Endothelial cell of umbilical vein (primary cell): ENCODE data around the gene PRKCQ.
"Not testable (repeated sequence)": the region's sequence is repeated elsewhere in the genome, so short reads cannot be mapped to it uniquely, and the experiment has no call there.

ENCODE experiments used
- JUN ChIP-seq: IDR thresholded peaks from 2 replicates; pipeline ENCODE4 v1.6.1; 2011; ENCODE audit warnings: borderline replicate concordance, low read depth; ENCODE audit not compliant: insufficient read length, insufficient read depth
- POLR2AphosphoS5 ChIP-seq: IDR thresholded peaks from 2 replicates; pipeline ENCODE4 v1.6.1; 2012; ENCODE audit warnings: low read depth, mild to moderate bottlenecking, control low read depth, low read length, moderate library complexity; ENCODE audit not compliant: insufficient read depth
- TF ChIP-seq, protein P1 (sequence below), 2 donors: IDR thresholded peaks; 1 replicate in 1 of 2; 2 replicates in 1 of 2; pipeline ENCODE4 v1.5.1; 2011; ENCODE audit warnings: low read length in 2 of 2, mild to moderate bottlenecking in 2 of 2, moderate library complexity in 2 of 2, control low read depth in 1 of 2, inconsistent platforms in 1 of 2, low read depth in 1 of 2; ENCODE audit not compliant: insufficient read depth in 1 of 2; ENCODE audit errors: extremely low read depth in 1 of 2
- TF ChIP-seq, protein P2 (sequence below): IDR thresholded peaks from 2 replicates; pipeline ENCODE4 v1.6.1; 2011; ENCODE audit not compliant: insufficient read depth, insufficient read length

DNA sequence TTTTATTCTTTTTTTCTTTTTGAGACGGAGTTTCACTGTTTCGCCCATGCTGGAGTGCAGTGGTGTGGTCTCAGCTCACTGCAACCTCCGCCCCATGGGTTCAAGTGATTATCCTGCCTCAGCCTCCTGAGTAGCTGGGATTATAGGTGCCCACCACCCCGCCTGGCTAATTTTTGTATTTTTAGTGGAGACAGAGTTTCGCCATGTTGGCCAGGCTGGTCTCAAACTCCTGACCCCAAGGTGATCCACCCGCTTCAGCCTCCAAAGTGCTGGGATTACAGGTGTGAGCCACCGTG is 107.4 kb downstream of the PRKCQ start:
- TF ChIP-seq, protein P1, sequence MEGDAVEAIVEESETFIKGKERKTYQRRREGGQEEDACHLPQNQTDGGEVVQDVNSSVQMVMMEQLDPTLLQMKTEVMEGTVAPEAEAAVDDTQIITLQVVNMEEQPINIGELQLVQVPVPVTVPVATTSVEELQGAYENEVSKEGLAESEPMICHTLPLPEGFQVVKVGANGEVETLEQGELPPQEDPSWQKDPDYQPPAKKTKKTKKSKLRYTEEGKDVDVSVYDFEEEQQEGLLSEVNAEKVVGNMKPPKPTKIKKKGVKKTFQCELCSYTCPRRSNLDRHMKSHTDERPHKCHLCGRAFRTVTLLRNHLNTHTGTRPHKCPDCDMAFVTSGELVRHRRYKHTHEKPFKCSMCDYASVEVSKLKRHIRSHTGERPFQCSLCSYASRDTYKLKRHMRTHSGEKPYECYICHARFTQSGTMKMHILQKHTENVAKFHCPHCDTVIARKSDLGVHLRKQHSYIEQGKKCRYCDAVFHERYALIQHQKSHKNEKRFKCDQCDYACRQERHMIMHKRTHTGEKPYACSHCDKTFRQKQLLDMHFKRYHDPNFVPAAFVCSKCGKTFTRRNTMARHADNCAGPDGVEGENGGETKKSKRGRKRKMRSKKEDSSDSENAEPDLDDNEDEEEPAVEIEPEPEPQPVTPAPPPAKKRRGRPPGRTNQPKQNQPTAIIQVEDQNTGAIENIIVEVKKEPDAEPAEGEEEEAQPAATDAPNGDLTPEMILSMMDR (IDR thresholded peaks at IDR 0.05; ENCODE audit: extremely low read depth in 1 of 2, insufficient read depth in 1 of 2, low read depth in 1 of 2, low read length in 2 of 2): not testable (repeated sequence)
- not testable (repeated sequence) for TF ChIP-seq POLR2AphosphoS5, JUN
- TF ChIP-seq, protein P2, sequence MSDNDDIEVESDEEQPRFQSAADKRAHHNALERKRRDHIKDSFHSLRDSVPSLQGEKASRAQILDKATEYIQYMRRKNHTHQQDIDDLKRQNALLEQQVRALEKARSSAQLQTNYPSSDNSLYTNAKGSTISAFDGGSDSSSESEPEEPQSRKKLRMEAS: not testable (repeated sequence)
